GM18907 (cell line): ENCODE data around the gene TAP1.
"Not testable (repeated sequence)": the region's sequence is repeated elsewhere in the genome, so short reads cannot be mapped to it uniquely, and the experiment has no call there.

Source experiments
- ATAC-seq: cut with Tn5 transposase; IDR thresholded peaks from one replicate; pipeline ENCODE4 v1.9.1; 2021; ENCODE audit warnings: mild to moderate bottlenecking, moderate library complexity; ENCODE audit not compliant: unreplicated experiment

The TAP1 gene

GRCh38 chr6:32805404-32805803, 48.1 kb downstream of the TAP1 start:
- not testable (repeated sequence) for ATAC-seq

- no peak for ATAC-seq
These were observed 50.1 kb downstream of the TAP1 start for GRCh38 chr6:32803416-32803815.

- no peak for ATAC-seq
These were observed 53.8 kb downstream of the TAP1 start for GRCh38 chr6:32799740-32800139.

- ATAC-seq: no peak
These were observed 54.3 kb downstream of the TAP1 start for GRCh38 chr6:32799168-32799567.

- ATAC-seq: no peak
These were observed 56.4 kb downstream of the TAP1 start for GRCh38 chr6:32796848-32797776.
